Stomach (tissue), 4 donors: ENCODE data around the gene KLHL14.

Experiments
- EP300 ChIP-seq: sonication (generic); formaldehyde crosslinking; IDR thresholded peaks from one replicate; pipeline ENCODE4 v1.6.1; 2017; ENCODE audit warnings: antibody characterized with exemption
- POLR2A ChIP-seq, 4 donors: fragments of 450-650 bp; IDR thresholded peaks; one replicate each; pipeline ENCODE4 v1.6.1; 2016; ENCODE audit warnings: antibody characterized with exemption in 4 of 4, control low read depth in 2 of 4, mild to moderate bottlenecking in 1 of 4, moderate library complexity in 1 of 4
- POLR2AphosphoS5 ChIP-seq, 3 donors: sonication (generic); formaldehyde crosslinking; IDR thresholded peaks; one replicate each; pipeline ENCODE4 v1.6.1; 2016; ENCODE audit warnings: antibody characterized with exemption in 3 of 3
- TF ChIP-seq, protein P1 (sequence below), 7 experiments: fragments of 450-650 bp in 4 of 7; fragments of 200-600 bp in 3 of 7; sonication (generic) in 3 of 7; IDR thresholded peaks; one replicate each; pipeline ENCODE4 v1.5.1; 2016 to 2019; ENCODE audit warnings: antibody characterized with exemption in 7 of 7, control low read depth in 2 of 7, mild to moderate bottlenecking in 1 of 7

DNA sequence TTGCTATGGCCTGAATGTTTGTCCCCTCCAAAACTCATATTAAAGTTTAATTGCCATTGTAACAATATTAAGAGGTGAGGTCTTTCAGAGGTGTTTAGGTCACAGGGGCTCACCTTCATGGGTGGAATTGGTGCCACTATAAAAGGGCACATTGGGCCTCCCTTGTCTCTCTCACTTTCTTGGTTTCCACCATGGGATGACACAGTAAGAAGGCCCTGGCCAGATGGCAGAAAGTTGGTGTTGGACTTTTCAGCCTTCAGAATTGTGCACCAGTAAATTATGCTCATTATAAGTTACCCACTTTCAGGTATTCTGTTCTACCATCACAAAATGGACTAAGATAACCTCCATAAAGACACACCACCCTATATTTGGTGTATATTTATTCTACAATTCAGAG is 102.1 kb downstream of the KLHL14 start:
- TF ChIP-seq, protein P1, sequence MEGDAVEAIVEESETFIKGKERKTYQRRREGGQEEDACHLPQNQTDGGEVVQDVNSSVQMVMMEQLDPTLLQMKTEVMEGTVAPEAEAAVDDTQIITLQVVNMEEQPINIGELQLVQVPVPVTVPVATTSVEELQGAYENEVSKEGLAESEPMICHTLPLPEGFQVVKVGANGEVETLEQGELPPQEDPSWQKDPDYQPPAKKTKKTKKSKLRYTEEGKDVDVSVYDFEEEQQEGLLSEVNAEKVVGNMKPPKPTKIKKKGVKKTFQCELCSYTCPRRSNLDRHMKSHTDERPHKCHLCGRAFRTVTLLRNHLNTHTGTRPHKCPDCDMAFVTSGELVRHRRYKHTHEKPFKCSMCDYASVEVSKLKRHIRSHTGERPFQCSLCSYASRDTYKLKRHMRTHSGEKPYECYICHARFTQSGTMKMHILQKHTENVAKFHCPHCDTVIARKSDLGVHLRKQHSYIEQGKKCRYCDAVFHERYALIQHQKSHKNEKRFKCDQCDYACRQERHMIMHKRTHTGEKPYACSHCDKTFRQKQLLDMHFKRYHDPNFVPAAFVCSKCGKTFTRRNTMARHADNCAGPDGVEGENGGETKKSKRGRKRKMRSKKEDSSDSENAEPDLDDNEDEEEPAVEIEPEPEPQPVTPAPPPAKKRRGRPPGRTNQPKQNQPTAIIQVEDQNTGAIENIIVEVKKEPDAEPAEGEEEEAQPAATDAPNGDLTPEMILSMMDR (IDR thresholded peaks at IDR 0.05), result no peak
- no peak for TF ChIP-seq EP300
- TF ChIP-seq POLR2A (IDR thresholded peaks at IDR 0.05), result no peak
- TF ChIP-seq POLR2AphosphoS5 (IDR thresholded peaks at IDR 0.05), result no peak
